Stromal cell of bone marrow (primary cell): Measurements from ENCODE around the gene BLM.

Source experiments
- DNase-seq: peaks from one replicate; pipeline ENCODE4 v3.0.0-alpha.2; 2012; ENCODE audit warnings: low read depth

The BLM gene

GRCh38 chr15:90691982-90692773, 25.0 kb upstream of the BLM start:
- no peak for DNase-seq

DNA sequence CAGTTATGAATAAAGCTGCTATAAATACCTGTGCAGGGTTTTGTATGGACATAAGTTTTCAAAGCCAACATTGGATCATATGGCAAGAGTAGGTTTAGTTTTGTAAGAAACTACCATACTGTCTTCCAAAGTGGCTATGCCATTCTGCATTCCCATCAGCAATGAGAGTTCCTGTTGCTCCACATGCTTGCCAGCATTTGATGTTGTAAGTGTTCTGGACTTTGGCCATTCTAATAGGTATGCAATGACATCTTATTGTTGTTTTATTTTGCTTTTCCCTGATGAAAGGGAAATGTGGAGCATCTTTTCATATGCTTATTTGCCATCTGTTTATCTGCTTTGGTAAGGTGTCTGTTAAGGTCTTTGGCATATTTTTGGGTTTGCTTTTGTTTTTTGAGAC, 22.2 kb upstream of the BLM start:
- no peak for DNase-seq

DNA sequence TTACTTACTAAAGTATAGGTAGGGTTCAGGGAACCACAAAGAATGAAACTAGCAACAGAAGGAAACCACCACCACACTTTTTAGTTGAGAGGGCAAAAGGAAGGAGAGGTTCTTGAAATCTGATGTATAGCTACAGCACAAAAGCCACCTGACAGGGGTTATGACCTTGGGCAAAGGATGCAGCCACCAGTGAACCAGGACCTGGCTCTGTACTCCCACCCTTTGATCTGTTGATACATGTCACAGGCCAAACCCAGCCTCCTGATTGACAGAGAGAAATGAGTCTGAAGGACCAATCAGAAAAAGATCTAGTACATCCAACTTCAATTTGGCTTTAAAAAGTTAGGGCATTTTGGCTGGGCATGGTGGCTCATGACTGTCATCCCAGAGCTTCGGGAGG, 20.0 kb upstream of the BLM start:
- DNase-seq: no peak

DNA sequence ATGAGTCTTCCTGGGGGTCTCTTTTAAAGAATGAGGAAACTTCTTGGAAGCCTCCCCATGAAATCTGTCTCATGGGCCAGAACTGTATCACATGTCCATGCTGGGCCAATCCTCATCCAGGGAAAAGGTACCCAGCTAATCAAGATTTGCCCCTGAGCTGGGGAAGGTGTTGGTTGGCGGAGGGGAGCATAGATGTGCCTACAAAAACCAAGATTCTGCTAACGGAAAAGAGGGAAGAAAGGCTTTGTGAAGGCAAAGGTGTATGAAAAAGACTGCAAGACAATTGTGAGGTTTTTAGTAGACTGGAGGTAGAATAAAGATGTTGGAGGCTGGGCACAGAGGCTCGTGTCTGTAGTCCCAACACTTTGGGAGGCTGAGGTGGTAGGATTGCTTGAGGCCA, 18.5 kb upstream of the BLM start:
- no peak for DNase-seq

DNA sequence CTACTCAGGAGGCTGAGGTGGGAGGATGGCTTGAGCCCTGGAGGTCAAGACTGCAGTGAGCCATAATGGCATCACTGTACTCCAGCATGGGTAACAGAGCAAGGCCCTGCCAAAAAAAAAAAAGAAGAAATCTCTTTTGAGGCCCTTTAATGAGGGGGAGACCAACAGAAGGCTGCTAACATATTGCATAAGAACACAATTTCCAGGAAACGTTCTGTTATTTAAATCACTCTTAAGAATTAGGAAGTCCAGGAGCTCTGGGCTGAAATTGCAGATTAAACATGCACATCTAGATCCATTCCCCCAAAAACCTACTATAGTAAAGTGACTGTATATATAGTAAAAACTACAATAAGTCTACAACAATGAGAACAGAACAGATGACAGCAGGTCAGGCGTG, 16.1 kb upstream of the BLM start:
- DNase-seq: no peak

DNA sequence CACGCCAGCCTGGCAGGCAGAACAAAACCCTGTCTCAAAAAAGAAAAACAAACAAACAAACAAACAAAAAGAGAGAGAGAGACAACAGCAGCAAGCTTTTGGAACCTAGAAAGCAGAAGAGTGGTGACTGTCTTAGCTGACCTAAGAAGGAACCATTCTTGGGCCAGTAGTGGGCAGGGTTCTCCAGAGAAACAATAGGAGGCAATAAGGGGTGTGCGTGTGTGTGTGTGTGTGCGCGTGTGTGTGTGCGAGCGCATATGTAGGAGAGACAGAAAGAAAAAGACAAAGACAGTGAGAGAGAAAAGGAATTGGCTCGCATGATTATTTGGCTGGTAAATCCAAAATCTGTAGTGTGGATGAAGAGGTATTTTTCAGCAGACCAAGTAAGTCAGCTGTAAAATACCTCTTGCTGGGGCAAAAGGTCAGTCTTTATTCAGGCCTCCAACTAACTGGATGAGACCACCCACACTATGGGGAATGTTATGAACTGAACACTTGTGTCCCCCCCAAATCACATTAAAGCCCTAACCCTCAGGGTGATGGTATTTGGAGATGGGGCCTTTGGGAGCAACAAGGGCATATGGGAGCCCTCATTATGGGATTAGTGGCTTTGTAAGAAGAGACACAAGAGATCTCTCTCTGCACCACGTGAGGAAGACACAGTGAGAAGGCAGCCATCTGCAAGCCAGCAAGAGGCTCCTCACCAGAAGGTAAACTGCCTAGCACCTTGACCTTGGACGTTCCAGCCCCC, 15.1 kb upstream of the BLM start:
- DNase-seq: no peak

- no peak for DNase-seq
These were observed 13.7 kb upstream of the BLM start for GRCh38 chr15:90703455-90703854.

- DNase-seq: no peak
These were observed 11.9 kb upstream of the BLM start for GRCh38 chr15:90705212-90705611.

DNA sequence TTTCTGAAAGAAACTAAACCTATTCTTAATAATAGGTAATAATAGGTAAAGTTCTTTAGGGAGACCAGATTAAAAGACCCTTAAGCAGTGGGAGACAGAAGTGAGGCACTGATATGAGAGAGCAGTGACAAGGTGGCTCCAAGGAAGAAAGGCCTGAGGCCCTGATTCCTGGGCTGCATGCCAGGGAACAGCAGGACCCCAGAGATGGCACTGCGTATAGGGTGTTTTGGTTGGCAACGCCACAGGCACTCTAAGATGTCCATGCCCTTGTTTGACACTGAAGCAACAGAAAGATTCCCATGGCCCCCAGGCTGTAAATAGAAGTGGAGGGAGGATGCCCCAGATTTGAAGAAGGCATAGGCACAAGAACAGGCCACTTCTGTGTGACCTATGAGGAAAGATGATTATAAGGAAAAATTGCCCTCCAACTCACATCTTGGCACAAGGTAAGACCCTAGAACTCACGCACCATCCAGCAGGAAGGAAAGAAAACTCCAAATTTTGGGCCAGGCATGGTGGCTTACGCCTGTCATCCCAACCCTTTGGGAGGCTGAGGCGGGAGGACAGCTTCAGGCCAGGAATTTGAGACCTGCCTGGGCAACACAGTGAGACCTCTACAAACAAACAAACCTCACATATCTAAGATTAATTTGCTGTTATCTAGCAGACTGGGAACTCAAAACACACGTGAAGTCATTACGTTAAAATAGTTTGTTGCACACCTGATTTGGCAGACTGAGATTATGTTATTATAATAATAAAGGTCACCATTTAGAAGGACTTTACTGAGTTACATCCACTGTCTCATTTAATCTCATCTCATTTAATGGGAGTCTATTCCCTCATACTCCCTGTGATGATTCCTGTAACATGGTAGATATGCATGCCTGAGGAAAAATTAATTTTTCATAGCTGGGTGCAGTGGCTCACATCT, 10.5 kb upstream of the BLM start:
- no peak for DNase-seq

DNA sequence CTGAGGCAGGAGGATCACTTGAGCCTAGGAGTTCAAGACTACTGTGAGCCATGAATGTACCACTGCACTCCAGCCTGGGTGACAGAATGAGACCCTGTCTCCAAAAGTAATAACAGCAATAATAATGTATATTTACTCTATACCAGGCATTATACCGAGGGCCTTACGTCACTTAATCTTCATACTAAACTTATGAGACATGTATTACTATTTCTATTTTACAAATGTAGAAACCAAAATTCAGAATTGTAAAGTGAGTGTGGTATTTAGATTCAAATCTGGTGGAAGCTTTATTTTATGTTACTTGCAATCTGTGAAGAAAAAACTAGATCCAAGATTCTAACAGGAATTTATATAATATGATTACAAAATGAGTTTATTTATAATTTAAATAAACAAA, 9.7 kb upstream of the BLM start:
- DNase-seq: no peak

GRCh38 chr15:90708516-90708915, 8.6 kb upstream of the BLM start:
- no peak for DNase-seq

GRCh38 chr15:90709278-90709677, 7.9 kb upstream of the BLM start:
- no peak for DNase-seq

DNA sequence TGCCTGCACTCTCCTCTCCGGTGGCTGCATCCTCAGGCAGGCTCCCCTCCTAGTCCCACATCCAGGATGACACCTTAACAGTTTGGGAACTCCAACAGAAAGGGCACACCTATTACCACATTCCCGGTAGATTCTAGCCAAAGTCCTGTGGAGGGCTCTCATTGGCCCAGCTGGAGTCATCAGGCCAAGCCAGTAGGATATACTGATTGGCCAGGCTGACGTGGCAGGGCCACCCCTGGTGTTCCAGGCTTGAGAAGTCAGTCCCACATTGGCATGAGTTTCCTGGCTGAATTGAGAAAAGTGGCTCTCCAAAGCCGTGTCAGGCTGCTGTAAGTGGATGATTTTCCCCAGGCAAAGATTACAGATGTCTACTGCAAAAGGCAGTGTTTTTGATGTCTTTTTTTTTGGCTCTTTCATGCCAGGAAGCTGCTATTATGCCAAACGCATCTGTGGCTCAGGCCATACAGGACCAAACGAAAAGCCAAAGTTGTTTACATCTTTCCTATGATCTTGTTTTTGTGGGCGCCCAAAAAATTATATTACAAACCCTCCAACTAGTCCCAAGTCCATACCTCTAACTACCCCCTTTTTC, 6.6 kb upstream of the BLM start:
- DNase-seq: no peak

DNA sequence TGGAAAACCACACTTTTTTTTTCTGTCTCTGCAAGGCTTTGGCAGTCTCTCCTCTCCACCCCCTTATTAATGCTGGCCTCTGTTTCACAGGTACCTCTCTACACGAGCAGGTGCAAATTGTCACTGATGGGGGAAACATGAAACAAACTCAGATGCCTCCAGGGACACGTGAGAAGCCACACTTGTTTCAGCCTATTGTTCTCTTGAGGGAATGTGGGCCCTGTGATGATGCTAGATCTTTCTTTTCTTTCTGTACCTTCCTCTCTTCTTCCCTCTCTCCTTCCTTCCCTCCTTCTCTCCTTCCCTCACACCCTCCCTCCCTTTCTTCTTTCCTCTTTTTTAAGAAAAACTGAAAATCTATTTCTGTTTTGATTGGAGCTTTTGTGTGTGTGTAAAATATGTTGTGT, 5.7 kb upstream of the BLM start:
- DNase-seq: no peak

- no peak for DNase-seq
These were observed 5.3 kb upstream of the BLM start for GRCh38 chr15:90711842-90712241.

- no peak for DNase-seq
These were observed 4.1 kb upstream of the BLM start for GRCh38 chr15:90713081-90713480.

DNA sequence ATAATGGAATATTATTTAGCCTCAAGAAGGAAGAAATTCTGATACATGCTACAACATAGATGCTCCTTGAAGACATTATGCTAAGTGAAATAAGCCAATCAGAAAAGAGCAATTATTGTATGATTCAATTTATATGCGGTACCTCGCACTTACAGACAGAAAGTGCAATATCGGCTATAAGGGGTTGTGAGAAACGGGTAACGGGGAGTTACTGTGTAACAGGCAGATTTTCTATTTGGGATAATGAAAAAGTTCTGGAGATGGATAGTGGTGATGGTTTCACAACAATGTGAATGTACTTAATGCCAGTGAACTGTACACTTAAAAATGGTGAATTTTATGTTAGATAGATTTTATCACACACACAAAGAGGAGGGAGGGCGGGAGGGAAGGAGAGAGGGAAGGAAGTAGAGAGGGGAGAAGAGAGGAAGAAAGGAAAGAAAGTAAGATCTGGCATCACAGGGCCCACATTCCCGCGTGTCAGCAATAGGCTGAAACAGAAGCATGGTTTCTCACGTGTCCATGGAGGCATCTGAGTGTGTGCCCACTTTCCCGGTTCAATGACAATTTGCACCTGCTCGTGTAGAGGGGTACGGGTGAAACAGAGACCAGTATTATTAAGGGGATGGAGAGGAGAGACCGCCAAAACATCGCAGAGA, 700 bp upstream of the BLM start:
- peak; percentile 3 for DNase-seq

GRCh38 chr15:90718232-90718631, 1.1 kb downstream of the BLM start:
- DNase-seq: no peak

GRCh38 chr15:90720131-90720530, 3.0 kb downstream of the BLM start:
- DNase-seq: no peak

DNA sequence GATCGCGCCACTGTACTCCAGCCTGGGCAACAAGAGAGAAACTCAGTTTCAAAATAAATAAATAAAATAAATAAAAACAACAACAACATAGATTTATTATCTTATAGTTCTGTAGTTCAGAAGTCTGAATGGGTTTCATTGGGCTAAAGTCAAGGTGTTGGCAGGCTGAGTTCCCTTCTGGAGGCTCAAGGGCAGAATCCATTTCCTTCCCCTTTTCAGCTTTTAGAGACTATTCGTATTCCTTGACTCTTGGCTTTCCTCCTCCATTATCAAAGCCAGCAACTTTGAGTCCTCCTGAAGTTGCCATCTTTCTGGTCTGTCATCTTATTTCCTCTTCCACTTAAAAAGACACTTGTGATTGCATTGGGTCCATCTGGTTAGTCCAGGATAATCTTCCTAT, 12.1 kb downstream of the BLM start:
- DNase-seq: no peak

DNA sequence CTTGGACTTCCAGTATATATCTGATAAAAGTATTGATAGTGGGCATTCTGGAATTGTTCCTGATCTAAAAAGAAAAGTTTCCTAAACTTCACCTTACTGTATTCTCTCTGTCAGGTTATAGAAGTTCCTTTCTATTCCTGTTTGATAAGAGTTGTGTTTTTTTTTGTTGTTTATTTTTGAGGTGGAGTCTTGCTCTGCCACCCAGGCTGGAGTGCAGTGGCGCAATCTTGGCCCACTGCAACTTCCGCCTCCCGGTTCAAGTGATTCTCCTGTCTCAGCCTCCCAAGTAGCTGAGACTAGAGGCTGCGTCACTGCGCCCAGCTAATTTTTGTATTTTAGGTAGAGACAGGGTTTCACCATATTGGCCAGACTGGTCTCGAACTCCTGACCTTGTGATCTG, 13.1 kb downstream of the BLM start:
- no peak for DNase-seq

GRCh38 chr15:90735923-90736322, 18.8 kb downstream of the BLM start:
- DNase-seq: no peak
